Activated CD8-positive, alpha-beta memory T cell treated with anti-CD3 and anti-CD28 coated beads, Interleukin-2, amount 50 U/mL, for 1 hour (primary cell): ENCODE data around the gene YBEY.
A peak's percentile ranks its signal among the peaks of the same experiment; 100 is the strongest.
"Not testable (repeated sequence)": the region's sequence is repeated elsewhere in the genome, so short reads cannot be mapped to it uniquely, and the experiment has no call there.

Experiments used
- DNase-seq: peaks from one replicate; pipeline ENCODE4 v3.0.0-alpha.2; 2020; ENCODE audit errors: extremely low read depth

The YBEY gene, protein sequence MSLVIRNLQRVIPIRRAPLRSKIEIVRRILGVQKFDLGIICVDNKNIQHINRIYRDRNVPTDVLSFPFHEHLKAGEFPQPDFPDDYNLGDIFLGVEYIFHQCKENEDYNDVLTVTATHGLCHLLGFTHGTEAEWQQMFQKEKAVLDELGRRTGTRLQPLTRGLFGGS

DNA sequence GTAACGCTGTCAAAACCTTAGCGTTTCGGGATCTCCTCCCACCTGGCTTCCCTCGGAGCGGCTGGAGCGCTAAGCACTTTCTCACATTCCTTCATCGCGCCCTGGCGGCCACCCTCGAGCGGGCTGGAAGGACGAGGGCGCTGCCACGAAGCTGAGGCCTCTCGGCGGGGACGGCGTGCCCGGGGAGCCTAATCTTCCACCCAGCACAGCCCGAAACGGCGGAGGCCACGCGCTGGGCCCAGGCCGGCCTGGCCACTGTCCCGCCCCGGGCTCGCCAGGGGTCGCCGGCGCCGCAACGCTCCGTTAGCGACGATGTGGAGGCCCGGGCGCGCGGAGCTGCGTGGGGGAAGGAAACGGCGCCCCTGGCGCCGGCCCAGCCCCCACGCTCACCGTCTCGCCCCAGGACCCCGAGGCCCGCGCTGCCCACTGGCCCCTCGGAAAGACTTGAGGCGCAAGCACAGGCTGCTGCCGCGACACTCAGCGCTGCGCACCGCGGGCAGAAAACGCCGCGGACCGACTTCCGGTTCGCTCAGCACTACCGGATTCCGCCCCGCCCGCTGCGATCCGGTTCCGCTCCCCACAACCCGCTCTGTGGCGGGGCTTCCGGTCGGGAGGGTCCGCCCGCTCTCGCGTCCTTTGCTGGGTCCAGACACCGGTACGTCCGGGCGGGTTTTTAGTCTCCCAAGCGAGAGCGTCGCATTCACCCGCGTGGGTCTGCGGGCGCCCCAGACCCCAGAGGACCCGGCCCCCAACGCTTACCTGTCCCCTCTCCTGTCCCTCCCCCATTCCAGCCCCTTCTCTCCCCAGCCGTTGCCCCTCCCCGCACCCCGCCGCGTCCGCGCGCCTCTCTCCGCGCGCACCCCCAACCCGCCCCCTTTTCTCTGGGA, at the start of gene YBEY:
TSS of gene YBEY (plus strand) at position 582 of the 887 bp plus-strand sequence. CDS start 572 bp downstream, outside the sequence.
- DNase-seq = peak; percentile 41

DNA sequence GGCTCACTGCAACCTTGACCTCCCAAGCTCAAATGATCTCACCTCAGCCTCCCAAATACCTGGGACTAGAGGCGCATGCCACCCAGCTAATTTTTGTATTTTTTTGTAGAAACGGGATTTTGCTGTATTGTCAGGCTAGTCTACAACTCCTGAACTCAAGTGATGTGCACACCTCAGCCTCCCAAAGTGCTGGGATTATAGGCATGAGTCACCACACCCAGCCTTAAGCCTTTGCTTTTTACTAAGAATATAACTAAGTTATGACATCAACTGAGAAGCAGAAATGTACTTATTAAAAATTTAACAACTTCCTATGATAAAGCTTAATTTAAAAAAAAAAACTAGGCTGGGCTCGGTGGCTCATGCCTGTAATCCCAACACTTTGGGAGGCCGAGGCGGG, 48.7 kb upstream of the YBEY start:
- DNase-seq = no peak

GRCh38 chr21:46239817-46240325, 46.3 kb upstream of the YBEY start:
- no peak for DNase-seq

GRCh38 chr21:46241577-46241976, 44.6 kb upstream of the YBEY start:
- DNase-seq = not testable (repeated sequence)

DNA sequence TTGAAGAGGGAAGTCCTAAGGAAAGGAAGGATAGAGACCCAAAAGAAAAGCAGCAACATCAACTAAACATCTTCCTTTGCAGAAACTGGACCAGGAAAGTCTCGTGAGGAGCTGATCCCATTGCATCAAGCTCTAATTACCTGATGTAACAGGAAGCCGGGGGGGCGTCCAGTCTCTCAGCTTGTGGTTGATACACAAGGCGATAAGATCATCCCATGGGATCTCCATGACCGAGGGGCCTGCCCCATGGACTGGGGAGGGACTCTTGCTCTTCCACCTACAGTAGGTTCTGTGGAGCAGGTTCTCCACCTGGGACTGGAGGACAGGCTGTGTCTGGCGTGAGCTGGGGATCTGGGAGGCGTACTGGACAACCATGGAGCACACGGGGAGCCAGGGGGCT, 42.8 kb upstream of the YBEY start:
- DNase-seq = no peak

GRCh38 chr21:46243960-46244361, 42.2 kb upstream of the YBEY start:
- no peak for DNase-seq

DNA sequence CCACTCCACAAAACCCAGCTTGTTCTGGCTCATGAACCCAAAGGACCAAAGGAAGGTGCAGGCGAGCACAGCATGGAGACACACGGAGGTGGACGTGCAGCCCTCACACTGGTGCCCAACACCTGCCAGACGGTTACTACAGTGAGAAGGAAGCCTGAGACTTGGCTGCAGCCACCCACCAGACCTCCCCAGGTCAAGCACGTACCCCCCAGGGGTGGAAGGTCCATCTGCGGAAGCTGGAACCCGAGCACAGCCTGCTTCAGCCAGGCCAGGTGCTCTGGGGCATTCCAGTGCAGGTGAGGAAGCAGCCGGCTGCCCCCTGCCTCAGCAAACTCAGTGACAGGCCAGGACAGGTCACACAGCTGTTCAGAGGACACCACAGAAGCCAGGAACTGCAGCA, 41.5 kb upstream of the YBEY start:
- DNase-seq = no peak

GRCh38 chr21:46245213-46245915, 40.8 kb upstream of the YBEY start:
- no peak for DNase-seq

GRCh38 chr21:46246345-46246744, 39.8 kb upstream of the YBEY start:
- DNase-seq = no peak

GRCh38 chr21:46247699-46248421, 38.3 kb upstream of the YBEY start:
- DNase-seq = no peak

GRCh38 chr21:46248422-46248782, 37.7 kb upstream of the YBEY start:
- no peak for DNase-seq

DNA sequence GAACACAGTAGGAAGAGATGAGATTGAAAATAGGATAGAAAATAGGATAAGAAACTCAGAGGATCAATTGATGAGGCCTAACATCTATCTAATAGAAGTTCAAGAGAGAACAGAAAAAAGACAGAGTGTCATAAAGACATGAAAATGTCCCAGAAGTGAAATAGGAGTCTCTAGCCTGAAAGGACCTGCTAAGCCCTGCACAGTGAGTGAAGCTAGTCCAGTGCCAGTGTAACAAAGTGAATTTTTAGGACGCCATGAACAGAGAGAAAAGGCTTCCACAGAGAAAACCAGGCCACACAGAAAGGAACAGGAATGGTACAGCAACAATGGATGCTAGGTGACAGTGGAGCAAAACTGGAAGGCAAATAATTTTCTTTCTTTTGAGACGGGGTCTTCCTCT, 37.3 kb upstream of the YBEY start:
- no peak for DNase-seq

DNA sequence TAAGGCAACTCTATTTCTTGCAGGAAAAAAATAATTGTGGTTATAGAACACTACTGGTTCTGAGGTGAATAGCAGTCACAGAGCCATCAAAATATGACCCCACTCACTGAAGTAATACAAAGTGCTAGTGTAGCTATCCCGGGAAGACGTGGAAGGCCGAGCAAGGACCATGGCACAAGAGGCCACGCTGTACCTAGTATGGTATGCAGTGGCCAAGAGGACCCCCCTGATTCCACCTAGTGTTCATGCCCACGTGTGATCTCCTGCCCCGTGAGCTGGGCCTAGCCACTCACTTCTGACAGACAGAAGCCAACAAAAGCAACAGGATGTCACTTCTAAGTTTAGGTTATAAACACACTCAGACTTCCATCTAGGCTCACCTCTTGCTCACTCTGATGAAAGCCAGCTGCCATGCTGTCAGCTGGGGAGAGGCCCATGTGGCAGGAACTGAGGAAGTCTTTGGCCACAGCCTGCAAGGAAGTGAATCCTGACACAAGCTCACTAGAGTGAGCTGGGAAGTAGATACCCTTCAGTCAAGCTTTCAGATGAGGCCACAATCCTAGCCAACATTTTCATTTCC, 35.9 kb upstream of the YBEY start:
- DNase-seq = no peak

GRCh38 chr21:46252840-46253239, 33.3 kb upstream of the YBEY start:
- DNase-seq = no peak

GRCh38 chr21:46253610-46254124, 32.5 kb upstream of the YBEY start:
- no peak for DNase-seq

DNA sequence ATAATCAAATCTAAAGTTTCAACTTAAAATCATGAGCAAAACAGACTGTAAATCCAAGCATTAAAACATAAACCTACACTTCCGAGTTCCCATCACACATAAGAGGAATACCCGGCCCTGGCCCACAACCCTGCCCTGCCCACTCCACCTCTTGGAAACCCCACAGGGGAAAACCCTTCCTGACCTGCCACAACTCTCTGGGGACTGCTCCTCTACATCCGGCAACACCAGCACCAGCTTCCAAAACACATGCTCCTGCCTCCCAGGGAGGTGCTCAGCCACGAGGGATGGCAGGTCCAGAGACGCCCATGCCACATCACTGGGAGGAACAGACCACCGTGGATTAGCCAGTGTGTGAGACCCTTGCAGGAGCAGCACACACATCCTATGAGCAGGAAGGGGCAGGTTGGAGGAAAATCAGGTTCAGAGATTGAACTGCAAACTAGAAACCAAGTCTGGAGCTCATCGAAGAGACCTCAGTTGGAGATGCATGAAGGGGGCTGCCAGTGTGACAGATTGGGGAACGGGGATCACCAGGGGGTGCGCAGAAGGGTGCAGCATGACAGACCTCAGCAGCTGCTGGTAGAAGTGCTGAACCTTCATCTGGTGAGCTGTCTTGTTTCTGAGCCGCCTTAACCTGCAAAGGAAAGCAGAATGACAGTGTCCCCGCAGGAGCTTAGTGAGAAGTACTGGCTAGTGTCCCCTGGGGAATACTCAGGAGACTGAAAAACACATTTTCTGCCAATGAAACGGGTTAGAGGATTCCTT, 31.8 kb upstream of the YBEY start:
- no peak for DNase-seq

DNA sequence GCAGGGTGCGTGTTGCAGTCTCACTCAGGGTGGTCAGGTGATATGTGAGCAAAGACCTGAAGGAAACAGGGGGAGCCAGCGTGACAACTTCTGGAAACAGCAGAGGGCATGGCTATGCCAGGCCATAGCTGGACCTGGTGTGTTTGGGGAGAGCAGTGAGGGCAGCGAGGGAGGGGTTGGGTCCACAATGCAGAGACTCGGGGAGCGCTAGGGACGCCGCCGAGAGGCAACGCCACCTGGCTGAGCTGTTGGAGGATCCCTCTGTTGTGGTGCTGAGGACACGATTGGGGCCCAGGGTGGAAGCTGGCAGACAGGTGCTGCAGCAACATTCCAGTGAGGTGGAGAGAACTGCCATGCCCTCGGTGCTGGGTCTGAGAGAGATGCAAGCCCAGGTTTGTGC, 31.0 kb upstream of the YBEY start:
- no peak for DNase-seq

DNA sequence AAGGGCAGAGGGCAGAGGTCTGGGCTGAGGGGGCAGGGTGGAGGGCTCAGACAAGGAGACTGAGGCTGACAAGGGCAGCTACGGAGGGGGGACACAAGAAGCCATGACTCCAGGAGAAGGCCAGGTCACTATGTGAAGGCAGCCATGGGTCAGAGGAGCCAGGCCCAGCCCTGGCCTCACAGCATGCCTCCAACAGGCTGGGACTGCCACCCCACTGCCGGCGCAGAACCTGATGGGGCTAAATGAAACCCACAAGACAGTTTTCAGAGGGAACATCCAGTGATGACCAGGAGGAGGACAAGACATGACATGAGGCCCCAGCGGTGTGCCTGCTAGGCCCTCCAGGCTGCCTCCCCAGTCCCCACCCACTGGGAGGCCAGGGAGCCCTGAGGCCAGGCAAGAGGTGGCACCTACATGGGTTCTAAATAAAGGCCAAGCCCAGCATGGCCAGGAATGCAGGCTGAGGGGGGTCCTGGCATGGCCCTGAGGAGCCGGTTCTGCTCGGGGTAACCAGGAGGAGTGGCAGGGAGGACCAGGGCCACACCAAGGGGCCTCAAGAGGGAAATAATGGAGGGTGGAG, 30.3 kb upstream of the YBEY start:
- no peak for DNase-seq

GRCh38 chr21:46256501-46256994, 29.6 kb upstream of the YBEY start:
- DNase-seq = no peak
